Panc1 (cell line): Measurements from ENCODE around the gene FAM98B. TPM values are rescaled to one million over a fixed set of nuclear protein-coding genes. Genes with fewer than 3 reads are reported as not detected.

Experiments used
- ATAC-seq: fragments of 200-7000 bp; cut with Tn5 transposase; 2 replicates; pipeline ENCODE4 v1.9.1; 2020; ENCODE audit warnings: mild to moderate bottlenecking, moderate library complexity
- BruUV-seq: library from RNA; stranded (reverse); fragments of 400-500 nt; replicated peaks from 2 replicates; lab custom pipeline; 2021; lab: Mats Ljungman, UMichigan
- CTCF ChIA-PET: fragments of 300-600 bp; sonication (Branson Sonifier 250); formaldehyde crosslinking; loops from one replicate; lab custom pipeline; 2022; ENCODE audit warnings: antibody characterized with exemption; lab: Charles Lee
- POLR2A ChIA-PET: fragments of 300-600 bp; sonication (Branson Sonifier 250); formaldehyde crosslinking; loops from one replicate; lab custom pipeline; 2022; ENCODE audit warnings: antibody characterized with exemption; lab: Charles Lee
- DNase-seq: peaks from one replicate; pipeline ENCODE4 v3.0.0-alpha.2; 2010; ENCODE audit warnings: low read depth, low spot score
- H3K27ac ChIP-seq: 2 replicates; pipeline ENCODE4 v1.5.1; 2011; ENCODE audit warnings: mild to moderate bottlenecking, low read length, inconsistent platforms
- H3K27me3 ChIP-seq: fragments of 200-500 bp; sonication (Bioruptor generic); 2 replicates; pipeline ENCODE4 v1.6.0; 2014; ENCODE audit warnings: low read length, inconsistent platforms; ENCODE audit not compliant: control insufficient read depth, insufficient read depth
- H3K36me3 ChIP-seq: fragments of 200-500 bp; sonication (Bioruptor generic); 2 replicates; pipeline ENCODE4 v1.5.1; 2014; ENCODE audit warnings: inconsistent platforms, mild to moderate bottlenecking, low read length, moderate library complexity; ENCODE audit not compliant: control insufficient read depth, insufficient read depth
- H3K4me1 ChIP-seq: 2 replicates; pipeline ENCODE4 v1.5.1; 2011; ENCODE audit warnings: inconsistent platforms, mild to moderate bottlenecking, low read length, moderate library complexity; ENCODE audit not compliant: control insufficient read depth, insufficient read depth
- H3K4me3 ChIP-seq, 2 experiments: 2 replicates each; pipeline ENCODE4 v1.5.1; 2011 to 2012; ENCODE audit warnings: low read depth in 2 of 2, low read length in 2 of 2, mild to moderate bottlenecking in 2 of 2, inconsistent platforms in 1 of 2, moderate library complexity in 1 of 2
- H3K9me3 ChIP-seq: fragments of 200-500 bp; sonication (Bioruptor generic); 2 replicates; pipeline ENCODE4 v1.5.1; 2014; ENCODE audit warnings: low read depth, mild to moderate bottlenecking, inconsistent platforms, low read length, moderate library complexity; ENCODE audit not compliant: control insufficient read depth, insufficient read depth
- CTCF ChIP-seq: fragments of 450-650 bp; IDR thresholded peaks from 2 replicates; pipeline ENCODE4 v1.5.1; 2017; ENCODE audit warnings: mild to moderate bottlenecking
- POLR2AphosphoS5 ChIP-seq: IDR thresholded peaks from 2 replicates; pipeline ENCODE4 v1.6.1; 2012; ENCODE audit warnings: mild to moderate bottlenecking, low read depth, low read length, moderate library complexity
- REST ChIP-seq, 2 experiments: IDR thresholded peaks; 2 replicates each; pipeline ENCODE4 v1.6.1; 2011 to 2012; ENCODE audit warnings: low read depth in 2 of 2, control low read depth in 1 of 2, low read length in 1 of 2, mild to moderate bottlenecking in 1 of 2, moderate library complexity in 1 of 2; ENCODE audit not compliant: insufficient read depth in 1 of 2
- SIN3A ChIP-seq: IDR thresholded peaks from 2 replicates; pipeline ENCODE4 v1.6.1; 2012; ENCODE audit warnings: low read depth, mild to moderate bottlenecking, low read length, moderate library complexity, borderline replicate concordance; ENCODE audit not compliant: insufficient read depth
- TCF7L2 ChIP-seq: IDR thresholded peaks from 2 replicates; pipeline ENCODE4 v1.6.1; 2011; ENCODE audit warnings: mild to moderate bottlenecking, low read depth, low read length, inconsistent platforms
- in situ Hi-C: cut with HindIII; loops from 2 replicates; pipeline ENCODE4 v1.10.0; 2016; ENCODE audit warnings: low sequenced_read_pairs, low pct_unique_long_range_greater_than_20kb
- intact Hi-C: fragments of 100-400 bp; cut with micrococcal nuclease; formaldehyde crosslinking; loops from one replicate; pipeline ENCODE4 v1.10.0; 2022; ENCODE audit not compliant: unreplicated experiment
- total RNA-seq: library from RNA; stranded (reverse); gene quantifications from one replicate; pipeline ENCODE4 v1.2.1, GENCODE V29; 2021; ENCODE audit not compliant: unreplicated experiment

FAM98B gene
- total RNA-seq, 1 experiment from 2014 or later: 32.5 TPM

GRCh38 chr15:38463893-38464292 lies 10.0 kb downstream of the FAM98B start:
- Histone ChIP-seq H3K4me3 (no peak overlapping the region), H3K36me3 (peaks cover 3% of the 10 kb centered on the region; the same call in 1 of the 2 replicates), H3K27me3 (no peaks in the 10 kb centered on the region), H3K27ac (no peak overlapping the region), H3K9me3 (no peaks in the 10 kb centered on the region), H3K4me1 (no peaks in the 10 kb centered on the region; the same call in none of the 2 replicates)
- BruUV-seq: no TSS peak
- POLR2A ChIA-PET: no interaction called here
- no peak for ATAC-seq
- CTCF ChIA-PET: no interaction called here
- intact Hi-C loops: no loop called here
- no peak for DNase-seq
- TF ChIP-seq SIN3A: no peak
- no peak for TF ChIP-seq TCF7L2
- TF ChIP-seq POLR2AphosphoS5: no peak
- TF ChIP-seq REST (IDR thresholded peaks at IDR 0.05; ENCODE audit: insufficient read depth in 1 of 2, low read depth in 2 of 2, low read length in 1 of 2): no peak
- no peak for TF ChIP-seq CTCF
- in situ Hi-C loops: loop anchor here (25.0 kb wide), 1 partner anchor 223 kb away; no protein-coding TSS in a partner anchor

GRCh38 chr15:38464675-38465074 lies 10.7 kb downstream of the FAM98B start:
- Histone ChIP-seq H3K4me1 (no peaks in the 10 kb centered on the region; the same call in none of the 2 replicates), H3K4me3 (no peak overlapping the region), H3K27ac (no peak overlapping the region), H3K9me3 (no peaks in the 10 kb centered on the region), H3K36me3 (peaks cover 3% of the 10 kb centered on the region; the same call in 1 of the 2 replicates), H3K27me3 (no peaks in the 10 kb centered on the region)
- no peak for TF ChIP-seq REST (IDR thresholded peaks at IDR 0.05; ENCODE audit: insufficient read depth in 1 of 2, low read depth in 2 of 2, low read length in 1 of 2)
- TF ChIP-seq POLR2AphosphoS5: no peak
- no peak for TF ChIP-seq TCF7L2
- no peak for TF ChIP-seq CTCF
- TF ChIP-seq SIN3A: no peak
- BruUV-seq: no TSS peak
- DNase-seq (no peak), ATAC-seq (no peak)
- ChIA-PET CTCF (no interaction called here), POLR2A (no interaction called here)
- intact Hi-C loops: no loop called here
- in situ Hi-C loops: loop anchor here (25.0 kb wide), 1 partner anchor 223 kb away; no protein-coding TSS in a partner anchor
